Activated naive CD4-positive, alpha-beta T cell treated with anti-CD3 and anti-CD28 coated beads, Interleukin-2, amount 10 ng/mL, durations not matched to agents 5 hours and 36 hours (primary cell): Measurements from ENCODE around the gene CSNK1G2. TPM values are rescaled to one million over a fixed set of nuclear protein-coding genes. Genes with fewer than 3 reads are reported as not detected.

Experiments
- total RNA-seq, 2 experiments: library from RNA; stranded (reverse); gene quantifications; one replicate each; pipeline ENCODE4 v1.2.3, GENCODE V29; 2021

CSNK1G2 gene
- 100 to 1,000 TPM; 125 to 130 TPM for total RNA-seq

GRCh38 chr19:1941146-1942077 lies at the start of gene CSNK1G2:
Gene CSNK1G2 (plus strand): TSS chr19:1941172. CDS start chr19:1969773, 28,601 bp downstream.

GRCh38 chr19:1905110-1905862 lies 35.7 kb upstream of the CSNK1G2 start, which contains the start of the genes ADAT3 and SCAMP4:
Gene ADAT3 (plus strand): TSS chr19:1905399. CDS start chr19:1912048, 6,649 bp downstream.
Gene SCAMP4 (plus strand): TSS chr19:1905399. CDS start chr19:1915020, 9,621 bp downstream.

GRCh38 chr19:2015608-2015950 lies 74.6 kb downstream of the CSNK1G2 start, which contains the start of gene BTBD2:
Gene BTBD2 (minus strand): TSS chr19:2015714. CDS start chr19:2015703, 11 bp downstream.

Other genes with a start within 250 kb of the CSNK1G2 start
- not detected for gene ONECUT3, start 187.7 kb upstream of the CSNK1G2 start, total RNA-seq
- gene ATP8B3, start 128.9 kb upstream of the CSNK1G2 start, total RNA-seq = 10 to 100 TPM; 18.8 to 20.7 TPM
- gene REXO1, start 92.7 kb upstream of the CSNK1G2 start, total RNA-seq = 10 to 100 TPM; 44.5 to 46.7 TPM
- 10 to 100 TPM; 23.4 to 25.3 TPM for gene KLF16, start 77.6 kb upstream of the CSNK1G2 start, total RNA-seq
- 100 to 1,000 TPM; 247 to 248 TPM for gene ABHD17A, start 55.7 kb upstream of the CSNK1G2 start, total RNA-seq
- 10 to 100 TPM; 10.8 to 12.5 TPM for gene ADAT3, start 35.8 kb upstream of the CSNK1G2 start, total RNA-seq
- gene SCAMP4, start 35.8 kb upstream of the CSNK1G2 start, total RNA-seq = 10 to 100 TPM; 35.4 to 36.7 TPM
- gene BTBD2, start 74.5 kb downstream of the CSNK1G2 start, total RNA-seq = 10 to 100 TPM; 55.4 to 63.9 TPM
- gene MKNK2, start 110.1 kb downstream of the CSNK1G2 start, total RNA-seq = 100 to 1,000 TPM; 333 TPM
- gene MOB3A, start 155.2 kb downstream of the CSNK1G2 start, total RNA-seq = 100 to 1,000 TPM; 236 to 238 TPM
- gene IZUMO4, start 155.7 kb downstream of the CSNK1G2 start, total RNA-seq = 10 to 100 TPM; 17.6 to 20.1 TPM
- gene AP3D1, start 210.4 kb downstream of the CSNK1G2 start, total RNA-seq = 10 to 100 TPM; 83.4 to 88.5 TPM
- gene DOT1L, start 222.8 kb downstream of the CSNK1G2 start, total RNA-seq = 10 to 100 TPM; 55.0 to 55.2 TPM